H1 (cell line): Measurements from ENCODE around the gene ADCY5. TPM values are rescaled to one million over a fixed set of nuclear protein-coding genes. Genes with fewer than 3 reads are reported as not detected.

Experiments
- JUN ChIP-seq: IDR thresholded peaks from 2 replicates; pipeline ENCODE4 v1.6.1; 2011; ENCODE audit warnings: low read depth, mild to moderate bottlenecking, improper control_type of control experiment, low read length
- polyA plus RNA-seq, 7 experiments: library from polyadenylated mRNA; depleted of rRNA in 3 of 7; stranded (reverse) in 5 of 7; unstranded in 2 of 7; fragments of >200 nt in 5 of 7; fragments of 200-250 nt in 2 of 7; gene quantifications; 1 replicate in 5 of 7; 2 replicates in 1 of 7; 4 replicates in 1 of 7; pipeline versions ENCODE4 v1.2.1 to v1.2.3, GENCODE V29; 2011 to 2013; ENCODE audit warnings: missing spikeins in 2 of 7, mixed read lengths in 2 of 7
- total RNA-seq: library from RNA; stranded (reverse); fragmentation: NEBNext Ultra II Directional; extraction: Animal tissue kit (Norgen Biotek cat#: 25700); gene quantifications from 2 replicates; pipeline ENCODE4 v1.2.1, GENCODE V29; 2021

ADCY5 gene
- total and polyA plus RNA-seq, 2 of the 8 experiments (the other 6 are each of a cell fraction or from before 2014, with no cell fraction given) = 18.9 to 40.8 TPM

DNA sequence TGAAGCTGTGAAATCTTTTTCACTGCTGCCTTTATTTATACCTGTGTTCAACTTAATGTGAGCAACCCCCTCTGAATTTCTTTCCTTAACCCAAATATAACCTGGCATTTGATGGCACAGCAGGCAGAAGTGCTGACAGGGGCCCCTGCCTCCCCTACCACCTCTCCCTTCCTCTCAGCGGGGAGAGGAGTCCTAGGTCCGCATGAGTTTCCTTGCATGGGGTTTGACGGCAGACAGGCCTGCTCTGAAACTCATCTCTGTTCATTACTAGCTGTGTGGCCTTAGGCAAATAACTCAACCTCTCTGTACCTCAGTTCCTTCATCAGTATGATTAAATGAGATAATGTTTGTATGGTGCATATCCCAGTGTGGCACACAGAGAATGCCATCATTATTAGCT, 167.5 kb downstream of the ADCY5 start (continued):
- no peak for TF ChIP-seq JUN
